ENCODE measurements around the gene HBEGF. TPM values are rescaled to one million over a fixed set of nuclear protein-coding genes. Genes with fewer than 3 reads are reported as not detected.
"Not testable (repeated sequence)": the region's sequence is repeated elsewhere in the genome, so short reads cannot be mapped to it uniquely, and the experiment has no call there.

Gene HBEGF
- total RNA-seq, 1 donor from 2014 or later, result 21.9 TPM

DNA sequence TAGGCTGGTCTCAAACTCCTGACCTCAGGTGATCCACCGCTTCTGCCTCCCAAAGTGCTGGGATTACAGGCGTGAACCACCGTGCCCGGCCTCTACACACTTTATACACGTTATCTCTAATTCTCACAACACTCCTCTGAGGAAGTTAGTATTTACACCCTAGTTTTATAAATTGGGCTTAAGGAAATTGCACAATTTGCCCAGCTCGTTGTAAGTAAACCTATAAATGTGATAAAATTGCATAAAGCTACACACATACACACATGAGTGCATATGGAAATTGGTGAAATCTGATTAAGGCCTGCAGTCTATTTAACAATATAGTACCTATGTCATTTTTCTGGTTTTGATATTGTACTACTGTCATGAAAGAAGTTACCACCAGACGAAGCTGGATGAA is 9.1 kb upstream of the HBEGF start:
- Mint-ChIP-seq H3K4me3 (no peak overlapping the region), H3K9me3 (no peaks in the 10 kb centered on the region), H3K36me3 (ENCODE audit: low read depth) (no peaks in the 10 kb centered on the region), H3K27me3 (peaks cover 7% of the 10 kb centered on the region), H3K4me1 (peaks cover 26% of the 10 kb centered on the region), H3K27ac (no peak overlapping the region)
- intact Hi-C loops (cut with micrococcal nuclease), result loop anchor here (10.0 kb wide), 1 partner anchor 281 kb away; no protein-coding TSS in a partner anchor
- DNase-seq, result no peak

DNA sequence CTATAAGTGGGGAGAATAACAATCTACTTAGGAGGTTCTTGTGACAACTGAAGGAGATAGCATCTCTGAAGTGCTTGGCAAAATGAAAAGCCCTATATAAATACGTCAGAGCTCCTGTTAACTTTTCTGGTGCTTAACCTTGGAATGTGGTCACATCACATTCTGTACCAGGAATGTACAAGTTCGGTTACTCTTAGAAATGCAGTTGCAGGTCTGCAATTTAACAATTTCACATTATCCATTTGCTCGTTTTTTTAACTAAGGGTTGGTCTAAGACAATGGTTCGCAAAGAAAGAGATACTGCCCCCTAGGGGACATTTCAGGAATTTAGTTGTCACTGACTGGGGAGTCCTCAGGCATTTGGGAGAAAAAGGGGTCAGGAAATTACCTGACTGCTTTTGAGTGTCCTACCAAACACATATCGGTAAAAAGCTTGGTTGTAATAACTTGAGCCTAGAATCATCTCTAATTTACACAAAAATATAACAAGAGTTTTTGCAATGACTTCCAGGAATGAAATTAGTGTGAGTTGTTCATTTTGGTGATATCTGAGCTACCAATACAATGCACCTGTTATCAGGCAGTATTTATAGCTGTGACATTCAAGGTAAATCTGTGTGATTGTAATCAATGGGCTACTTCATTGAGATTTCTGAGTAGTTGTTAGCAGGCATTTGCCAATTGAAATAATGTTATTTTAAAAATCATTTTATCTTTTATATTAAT is 5.4 kb upstream of the HBEGF start:
- intact Hi-C loops (cut with micrococcal nuclease), result loop anchor here (1.0 to 10.0 kb wide), 2 partner anchors 107 to 277 kb away; no protein-coding TSS in a partner anchor
- Mint-ChIP-seq H3K4me1 (peaks cover 31% of the 10 kb centered on the region), H3K36me3 (ENCODE audit: low read depth) (no peaks in the 10 kb centered on the region), H3K27ac (no peak overlapping the region), H3K27me3 (peaks cover 9% of the 10 kb centered on the region), H3K9me3 (no peaks in the 10 kb centered on the region), H3K4me3 (peak overlapping the region; percentile 40)
- peak; percentile 94 for DNase-seq

DNA sequence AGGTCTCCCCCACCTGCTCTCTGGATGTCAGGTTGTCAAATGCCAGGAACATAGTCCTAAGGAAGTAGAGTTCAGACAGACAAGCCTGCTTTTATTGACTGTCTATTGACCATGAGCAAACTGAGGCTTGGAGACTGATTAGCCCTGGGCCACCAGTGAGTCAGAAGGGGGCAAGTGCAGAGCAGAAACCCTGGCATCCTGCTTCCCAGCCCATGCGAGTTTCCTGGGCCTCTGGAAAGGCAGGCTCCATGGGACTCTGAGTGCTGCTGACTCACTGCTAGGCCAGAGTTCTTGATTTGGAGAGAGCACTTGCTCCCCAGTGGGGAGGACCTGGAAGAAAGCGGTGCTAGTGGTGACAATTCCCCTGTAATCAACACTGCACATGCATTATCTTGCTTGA is 2.8 kb upstream of the HBEGF start:
- no peak overlapping the region for H3K4me3 Mint-ChIP-seq
- H3K9me3 Mint-ChIP-seq, result no peaks in the 10 kb centered on the region
- H3K4me1 Mint-ChIP-seq, result peaks cover 39% of the 10 kb centered on the region
- H3K27me3 Mint-ChIP-seq, result peaks cover 7% of the 10 kb centered on the region
- DNase-seq, result no peak
- intact Hi-C loops (cut with micrococcal nuclease), result no loop called here
- H3K36me3 Mint-ChIP-seq (ENCODE audit: low read depth), result peaks cover 8% of the 10 kb centered on the region
- no peak overlapping the region for H3K27ac Mint-ChIP-seq

DNA sequence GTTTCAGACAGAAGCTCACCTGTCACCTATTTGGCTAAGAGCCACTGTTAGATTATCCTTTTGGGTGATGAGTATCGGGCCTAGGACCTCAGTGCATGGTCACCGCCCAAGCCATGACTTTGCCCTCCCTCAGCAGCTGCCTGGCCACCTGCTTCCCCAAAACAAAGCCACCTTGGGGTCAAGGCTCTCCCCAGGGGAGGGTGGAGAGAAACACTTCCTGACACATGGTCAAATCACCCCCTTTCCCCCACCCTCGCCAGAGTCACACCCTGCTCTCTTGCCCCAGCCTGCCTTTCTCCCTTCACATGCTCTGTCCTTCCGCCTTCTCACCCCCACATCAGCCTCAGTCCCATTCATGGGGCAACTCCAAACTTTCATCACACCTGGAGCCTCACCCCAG is 1.7 kb upstream of the HBEGF start:
- DNase-seq, result no peak
- Mint-ChIP-seq H3K27ac (no peak overlapping the region), H3K4me1 (peaks cover 50% of the 10 kb centered on the region), H3K27me3 (peaks cover 6% of the 10 kb centered on the region), H3K4me3 (peak overlapping the region; percentile 28), H3K9me3 (no peaks in the 10 kb centered on the region), H3K36me3 (ENCODE audit: low read depth) (peaks cover 15% of the 10 kb centered on the region)
- intact Hi-C loops (cut with micrococcal nuclease), result no loop called here

DNA sequence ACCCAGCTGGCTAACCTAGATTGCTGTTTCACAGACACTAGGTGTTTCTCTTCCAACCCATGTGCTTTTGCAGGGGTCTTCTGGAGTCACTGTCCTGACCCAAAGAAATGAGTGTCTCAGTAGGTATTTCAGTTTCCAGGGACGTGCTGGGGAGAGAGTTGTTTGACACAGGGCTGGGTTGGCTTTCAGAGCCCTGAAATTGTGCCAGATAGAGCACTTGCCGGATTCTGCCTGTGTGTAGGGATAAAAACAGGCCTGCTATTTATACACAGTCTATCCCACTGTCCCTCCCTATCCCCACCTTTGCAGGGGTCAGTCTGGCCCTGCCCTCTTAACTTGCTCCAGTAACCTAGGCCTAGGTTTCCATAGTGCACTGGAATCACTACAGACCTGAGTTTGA is 957 bp upstream of the HBEGF start:
- Mint-ChIP-seq H3K27ac (no peak overlapping the region), H3K4me1 (peaks cover 57% of the 10 kb centered on the region), H3K9me3 (no peaks in the 10 kb centered on the region), H3K36me3 (ENCODE audit: low read depth) (peaks cover 21% of the 10 kb centered on the region), H3K4me3 (peak overlapping the region; percentile 89), H3K27me3 (peaks cover 6% of the 10 kb centered on the region)
- intact Hi-C loops (cut with micrococcal nuclease), result no loop called here
- DNase-seq, result no peak

DNA sequence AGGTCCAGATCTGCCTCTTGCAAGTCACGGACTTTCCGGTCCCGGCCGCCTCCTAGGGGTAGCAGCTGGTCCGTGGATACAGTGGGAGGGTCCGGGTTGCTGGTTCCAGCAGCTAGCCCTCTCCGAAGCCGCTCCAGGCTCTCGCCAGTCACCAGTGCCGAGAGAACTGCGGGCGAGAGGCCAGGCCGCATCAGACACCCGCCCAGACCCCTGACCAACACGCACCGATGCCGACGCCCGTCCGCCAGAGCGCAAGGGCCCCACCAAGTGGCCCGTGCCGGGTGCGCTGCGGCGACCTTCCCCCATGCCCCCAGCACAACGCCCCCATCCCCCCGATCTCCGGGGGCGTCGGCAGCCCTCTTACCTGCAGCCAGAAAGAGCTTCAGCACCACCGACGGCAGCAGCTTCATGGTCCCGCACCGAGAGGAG is 470 bp downstream of the HBEGF start:
- Mint-ChIP-seq H3K36me3 (ENCODE audit: low read depth) (peaks cover 34% of the 10 kb centered on the region), H3K27me3 (peaks cover 6% of the 10 kb centered on the region), H3K4me3 (peak overlapping the region; percentile 89), H3K27ac (peak overlapping the region; percentile 78), H3K4me1 (peaks cover 64% of the 10 kb centered on the region), H3K9me3 (no peaks in the 10 kb centered on the region)
- intact Hi-C loops (cut with micrococcal nuclease), result loop anchor here (1.0 to 2.0 kb wide), 3 partner anchors 43 to 171 kb away; partner anchors contain the start of genes CYSTM1 and PFDN1
- DNase-seq, result no peak

DNA sequence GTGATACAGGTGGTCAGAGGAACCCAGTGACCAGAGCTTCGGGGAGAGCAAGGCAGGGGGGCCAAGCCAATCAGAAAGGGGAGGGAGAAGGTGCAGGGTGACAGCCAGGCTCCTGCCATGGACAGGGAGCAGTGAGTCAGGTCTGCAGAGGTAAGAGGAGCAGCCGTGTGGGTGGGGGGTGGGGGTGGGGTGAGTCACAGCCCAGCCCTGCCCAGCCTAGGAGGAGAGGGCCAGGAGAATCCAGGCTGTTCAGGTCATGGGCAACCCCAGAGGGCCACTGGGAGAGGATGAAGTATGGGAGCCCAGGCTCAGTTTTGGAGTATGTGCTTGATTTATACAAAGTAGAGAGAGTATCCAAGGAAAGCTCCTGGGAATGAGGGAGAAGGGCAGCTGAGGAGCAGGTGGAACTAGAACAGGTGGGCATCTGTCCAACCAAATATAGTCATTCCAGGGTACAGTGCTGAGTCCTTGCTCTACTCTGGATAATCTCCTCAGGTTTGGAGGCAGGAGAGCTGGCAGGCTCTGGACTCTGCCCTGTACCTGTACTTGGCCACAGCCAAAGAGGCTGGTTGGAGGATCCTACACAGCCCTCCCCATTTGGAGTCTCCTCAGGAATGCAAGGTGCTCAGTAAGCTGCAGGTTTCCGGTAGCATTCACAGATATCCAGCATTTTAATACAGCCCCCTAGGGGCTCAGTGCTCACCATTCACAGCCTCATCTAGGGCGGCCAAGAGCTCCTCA is 1.6 kb downstream of the HBEGF start:
- intact Hi-C loops (cut with micrococcal nuclease), result loop anchor here (2.0 kb wide), 1 partner anchor 170 kb away; the partner anchor contains the start of gene CYSTM1
- peaks cover 65% of the 10 kb centered on the region for H3K4me1 Mint-ChIP-seq
- peak; percentile 69 for DNase-seq
- no peaks in the 10 kb centered on the region for H3K9me3 Mint-ChIP-seq
- H3K27me3 Mint-ChIP-seq, result peaks cover 3% of the 10 kb centered on the region
- peak overlapping the region; percentile 98 for H3K27ac Mint-ChIP-seq
- H3K4me3 Mint-ChIP-seq, result peak overlapping the region; percentile 89
- peaks cover 39% of the 10 kb centered on the region for H3K36me3 Mint-ChIP-seq (ENCODE audit: low read depth)

DNA sequence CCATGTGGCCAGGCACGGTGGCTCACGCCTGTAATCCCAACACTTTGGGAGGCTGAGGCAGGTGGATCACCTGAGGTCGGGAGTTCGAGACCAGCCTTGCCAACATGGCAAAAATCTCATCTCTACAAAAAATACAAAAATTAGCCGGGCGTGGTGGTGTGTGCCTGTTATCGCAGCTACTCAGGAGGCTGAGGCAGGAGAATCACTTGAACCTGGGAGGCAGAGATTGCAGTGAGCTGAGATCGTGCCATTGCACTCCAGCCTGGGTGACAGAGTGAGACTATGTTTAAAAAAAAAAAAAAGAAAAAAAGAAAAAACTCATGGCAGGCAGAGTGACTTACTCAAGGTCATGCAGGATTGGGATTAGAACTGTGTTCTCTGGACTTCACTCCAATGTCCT is 2.6 kb downstream of the HBEGF start:
- intact Hi-C loops (cut with micrococcal nuclease), result loop anchor here (2.0 kb wide), 1 partner anchor 169 kb away; the partner anchor contains the start of gene CYSTM1
- Mint-ChIP-seq H3K27ac (peak overlapping the region; percentile 98), H3K36me3 (ENCODE audit: low read depth) (peaks cover 44% of the 10 kb centered on the region), H3K4me3 (peak overlapping the region; percentile 89), H3K4me1 (peaks cover 67% of the 10 kb centered on the region)
- not testable (repeated sequence) for H3K9me3 Mint-ChIP-seq, DNase-seq, H3K27me3 Mint-ChIP-seq

DNA sequence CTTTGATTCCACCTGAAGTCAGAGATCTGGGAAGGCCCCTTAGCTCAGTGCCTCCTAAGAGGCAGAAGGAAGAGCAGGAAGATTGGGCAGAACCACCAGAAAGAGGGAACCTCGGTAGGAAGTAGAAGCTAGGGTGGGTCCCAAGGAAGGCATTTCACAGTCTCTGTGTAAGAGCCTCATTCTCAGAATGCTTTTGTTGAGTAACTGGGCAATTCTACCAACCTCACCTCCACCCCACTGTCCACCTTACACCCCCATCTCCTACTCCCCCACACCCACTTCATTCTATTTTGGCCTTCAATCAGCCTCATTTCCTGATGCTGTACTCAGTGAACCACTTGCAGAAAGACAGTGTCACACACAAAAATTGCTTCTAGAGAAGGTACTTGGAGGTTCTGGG is 3.5 kb downstream of the HBEGF start:
- peaks cover 64% of the 10 kb centered on the region for H3K4me1 Mint-ChIP-seq
- peak overlapping the region; percentile 98 for H3K27ac Mint-ChIP-seq
- peaks cover 50% of the 10 kb centered on the region for H3K36me3 Mint-ChIP-seq (ENCODE audit: low read depth)
- no peaks in the 10 kb centered on the region for H3K9me3 Mint-ChIP-seq
- intact Hi-C loops (cut with micrococcal nuclease), result no loop called here
- no peaks in the 10 kb centered on the region for H3K27me3 Mint-ChIP-seq
- peak overlapping the region; percentile 89 for H3K4me3 Mint-ChIP-seq
- DNase-seq, result peak; percentile 65

DNA sequence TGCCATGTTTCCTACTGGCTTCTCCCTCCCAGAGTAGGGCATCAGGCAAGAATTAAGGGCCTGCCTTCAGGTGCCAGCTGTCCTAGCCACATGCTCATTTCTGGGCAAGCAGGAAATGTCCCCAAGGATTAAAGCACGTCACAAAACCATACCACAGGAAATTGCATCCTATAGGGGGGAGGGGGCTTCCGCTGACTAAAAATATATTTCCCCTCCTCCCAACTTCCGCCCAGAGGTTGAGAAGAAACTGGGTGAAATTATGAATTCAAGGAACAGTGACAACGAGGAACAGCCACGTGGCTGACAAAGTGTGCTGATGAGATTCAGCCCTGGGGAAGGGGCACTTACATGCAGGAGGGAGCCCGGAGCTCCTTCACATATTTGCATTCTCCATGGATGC is 4.1 kb downstream of the HBEGF start:
- Mint-ChIP-seq H3K27me3 (no peaks in the 10 kb centered on the region), H3K27ac (peak overlapping the region; percentile 98), H3K4me1 (peaks cover 66% of the 10 kb centered on the region), H3K36me3 (ENCODE audit: low read depth) (peaks cover 55% of the 10 kb centered on the region), H3K9me3 (no peaks in the 10 kb centered on the region), H3K4me3 (peak overlapping the region; percentile 89)
- intact Hi-C loops (cut with micrococcal nuclease), result no loop called here
- peak; percentile 87 for DNase-seq

DNA sequence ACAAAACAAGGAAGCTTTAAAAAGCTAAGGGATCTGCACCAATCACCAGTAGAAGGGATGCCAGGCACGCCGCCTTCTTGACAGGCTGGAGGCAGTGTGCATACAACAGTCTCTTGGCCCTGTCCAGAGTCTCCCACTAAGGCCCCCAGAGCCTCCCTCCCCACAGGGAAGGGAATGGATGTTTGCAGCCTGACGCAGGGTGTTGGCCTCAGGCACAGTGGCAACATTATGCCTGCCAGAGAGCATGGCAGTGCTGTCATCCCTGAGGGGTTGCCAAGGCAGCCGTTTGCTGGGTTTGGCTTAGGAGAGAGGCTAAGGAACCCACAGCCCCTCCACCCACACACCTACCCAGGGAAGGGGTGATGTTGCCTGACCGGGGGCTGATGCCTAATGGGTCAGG is 4.8 kb downstream of the HBEGF start:
- Mint-ChIP-seq H3K27me3 (no peaks in the 10 kb centered on the region), H3K27ac (peak overlapping the region; percentile 98), H3K9me3 (no peaks in the 10 kb centered on the region), H3K4me1 (peaks cover 66% of the 10 kb centered on the region), H3K36me3 (ENCODE audit: low read depth) (peaks cover 60% of the 10 kb centered on the region), H3K4me3 (peak overlapping the region; percentile 89)
- intact Hi-C loops (cut with micrococcal nuclease), result loop anchor here (2.0 kb wide), 1 partner anchor 15 kb away; no protein-coding TSS in a partner anchor
- DNase-seq, result peak; percentile 62

DNA sequence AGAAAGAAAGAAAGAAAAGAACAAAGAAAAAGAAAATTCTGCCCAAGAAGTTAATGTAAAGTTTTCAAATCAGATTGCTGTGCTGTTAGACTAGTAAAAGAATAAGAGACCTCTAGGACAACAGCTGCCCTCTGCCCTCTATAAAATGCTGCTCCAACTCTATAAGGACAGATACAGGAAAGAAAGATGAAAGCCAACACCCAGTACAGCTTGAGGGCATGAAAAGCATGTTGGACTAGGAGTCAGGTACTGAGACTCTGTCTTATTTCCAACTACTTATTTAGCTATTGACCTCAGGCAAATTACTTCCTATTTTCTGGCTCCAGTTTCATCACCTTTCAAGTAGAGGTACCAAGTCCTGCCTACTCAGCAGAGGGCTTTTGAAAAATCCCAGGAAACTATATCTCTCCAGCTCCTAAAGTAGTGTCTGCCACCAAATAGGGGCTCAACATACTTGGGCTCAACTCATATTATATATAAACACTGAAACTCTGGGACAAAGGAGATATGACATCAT is 5.7 kb downstream of the HBEGF start:
- Mint-ChIP-seq H3K36me3 (ENCODE audit: low read depth) (peaks cover 68% of the 10 kb centered on the region), H3K27ac (peak overlapping the region; percentile 98), H3K9me3 (no peaks in the 10 kb centered on the region), H3K4me3 (peak overlapping the region; percentile 89), H3K27me3 (no peaks in the 10 kb centered on the region), H3K4me1 (peaks cover 66% of the 10 kb centered on the region)
- intact Hi-C loops (cut with micrococcal nuclease), result loop anchor here (2.0 kb wide), 1 partner anchor 14 kb away; no protein-coding TSS in a partner anchor
- DNase-seq, result no peak

DNA sequence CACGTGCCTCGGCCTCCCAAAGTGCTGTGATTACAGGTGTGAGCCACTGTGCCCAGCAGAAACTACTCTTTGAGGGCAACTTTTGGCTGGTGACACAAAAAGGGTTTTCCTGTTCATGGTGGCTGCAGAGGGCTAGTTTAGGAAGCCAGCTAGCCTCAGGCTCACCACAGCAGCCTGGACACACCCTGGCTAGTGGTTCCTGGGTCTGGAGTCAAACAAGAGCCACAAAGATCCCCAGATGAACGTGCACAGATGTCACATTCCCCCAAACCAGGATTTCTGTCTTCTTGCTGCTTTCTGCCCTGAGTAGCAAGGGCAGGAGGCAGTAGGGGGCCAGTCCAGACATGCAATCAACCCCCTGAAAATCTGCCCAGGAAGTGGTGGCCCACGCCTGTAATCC is 6.8 kb downstream of the HBEGF start:
- intact Hi-C loops (cut with micrococcal nuclease), result loop anchor here (2.0 kb wide), 1 partner anchor 13 kb away; no protein-coding TSS in a partner anchor
- peaks cover 72% of the 10 kb centered on the region for H3K36me3 Mint-ChIP-seq (ENCODE audit: low read depth)
- no peaks in the 10 kb centered on the region for H3K27me3 Mint-ChIP-seq
- no peak overlapping the region for H3K27ac Mint-ChIP-seq
- no peak for DNase-seq
- H3K4me1 Mint-ChIP-seq, result peaks cover 65% of the 10 kb centered on the region
- H3K4me3 Mint-ChIP-seq, result no peak overlapping the region
- no peaks in the 10 kb centered on the region for H3K9me3 Mint-ChIP-seq

DNA sequence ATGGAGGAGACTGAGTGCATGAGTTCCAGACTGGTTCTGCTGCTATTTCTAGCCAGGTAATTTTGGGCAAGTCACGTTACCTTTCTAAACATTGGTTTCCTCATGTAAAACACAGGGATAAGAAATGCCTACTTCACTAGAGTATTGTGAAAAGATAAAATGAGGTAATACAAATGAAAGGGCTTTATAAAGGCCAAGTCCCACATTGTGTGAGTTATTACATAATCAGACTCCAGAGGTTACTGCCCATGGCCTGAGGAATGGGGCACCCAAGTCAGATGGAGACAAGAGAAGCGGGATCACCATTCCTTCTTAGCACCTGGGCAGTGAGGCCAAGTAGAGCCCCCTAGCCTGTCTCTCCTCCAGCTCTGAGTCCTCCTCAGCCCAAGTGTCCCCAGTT is 7.5 kb downstream of the HBEGF start:
- intact Hi-C loops (cut with micrococcal nuclease), result no loop called here
- Mint-ChIP-seq H3K9me3 (no peaks in the 10 kb centered on the region), H3K36me3 (ENCODE audit: low read depth) (peaks cover 73% of the 10 kb centered on the region), H3K27ac (no peak overlapping the region), H3K4me1 (peaks cover 59% of the 10 kb centered on the region), H3K4me3 (no peak overlapping the region), H3K27me3 (no peaks in the 10 kb centered on the region)
- no peak for DNase-seq

Data from activated CD4-positive, alpha-beta T cell treated with anti-CD3 and anti-CD28 coated beads, Interleukin-2, amount 10 ng/mL, durations not matched to agents 24 days and 14 days (primary cell).